GM23248 (cell line): ENCODE data around the gene GRM7. TPM values are rescaled to one million over a fixed set of nuclear protein-coding genes. Genes with fewer than 3 reads are reported as not detected.

Source experiments
- DNase-seq: peaks from one replicate; pipeline ENCODE4 v3.0.0-alpha.2; 2015
- H2AFZ ChIP-seq: fragments of 200-600 bp; sonication (generic); 2 replicates; pipeline ENCODE4 v1.6.1; 2016; ENCODE audit warnings: antibody characterized with exemption
- H3F3A ChIP-seq: fragments of 200-600 bp; sonication (generic); 2 replicates; pipeline ENCODE4 v1.6.1; 2016; ENCODE audit warnings: mild to moderate bottlenecking, antibody characterized with exemption, mixed run types; ENCODE audit not compliant: insufficient read depth
- H3K27ac ChIP-seq: fragments of 200-600 bp; sonication (generic); 2 replicates; pipeline ENCODE4 v1.5.1; 2016; ENCODE audit warnings: mild to moderate bottlenecking
- H3K27me3 ChIP-seq: fragments of 200-600 bp; sonication (generic); replicated peaks from 2 replicates; pipeline ENCODE4 v1.6.1; 2016; ENCODE audit warnings: mild to moderate bottlenecking; ENCODE audit not compliant: insufficient read depth
- H3K36me3 ChIP-seq: fragments of 200-600 bp; sonication (generic); 2 replicates; pipeline ENCODE4 v1.6.1; 2016; ENCODE audit warnings: low read depth, mild to moderate bottlenecking
- H3K4me1 ChIP-seq: fragments of 200-600 bp; sonication (generic); 2 replicates; pipeline ENCODE4 v1.6.1; 2016; ENCODE audit warnings: mild to moderate bottlenecking; ENCODE audit not compliant: insufficient read depth
- H3K4me2 ChIP-seq: fragments of 200-600 bp; sonication (generic); one replicate; pipeline ENCODE4 v1.6.1; 2016; ENCODE audit warnings: mild to moderate bottlenecking; ENCODE audit not compliant: unreplicated experiment
- H3K4me3 ChIP-seq: fragments of 200-600 bp; sonication (generic); 2 replicates; pipeline ENCODE4 v1.5.1; 2016; ENCODE audit warnings: mild to moderate bottlenecking
- H3K79me2 ChIP-seq: fragments of 200-600 bp; sonication (generic); 2 replicates; pipeline ENCODE4 v1.6.1; 2016; ENCODE audit warnings: mild to moderate bottlenecking; ENCODE audit not compliant: insufficient read depth
- H3K9ac ChIP-seq: fragments of 200-600 bp; sonication (generic); 2 replicates; pipeline ENCODE4 v1.6.1; 2016; ENCODE audit warnings: mild to moderate bottlenecking
- H3K9me2 ChIP-seq: fragments of 200-600 bp; sonication (generic); 2 replicates; pipeline ENCODE4 v1.6.1; 2016; ENCODE audit warnings: mixed run types, mild to moderate bottlenecking, moderate library complexity; ENCODE audit not compliant: insufficient read depth
- H3K9me3 ChIP-seq: fragments of 200-600 bp; sonication (generic); one replicate; pipeline ENCODE4 v1.6.1; 2017; ENCODE audit warnings: low read depth
- H4K20me1 ChIP-seq: fragments of 200-600 bp; sonication (generic); 2 replicates; pipeline ENCODE4 v1.6.0; 2016; ENCODE audit not compliant: insufficient read depth
- EZH2 ChIP-seq: fragments of 200-600 bp; sonication (generic); IDR thresholded peaks from 2 replicates; pipeline ENCODE4 v1.6.1; 2018; ENCODE audit warnings: antibody characterized with exemption, mild to moderate bottlenecking; ENCODE audit not compliant: insufficient read depth, poor library complexity, severe bottlenecking
- EZH2phosphoT487 ChIP-seq: fragments of 200-600 bp; sonication (generic); IDR thresholded peaks from 2 replicates; pipeline ENCODE4 v1.6.1; 2018; ENCODE audit warnings: antibody characterized with exemption, moderate library complexity, mild to moderate bottlenecking, low read depth; ENCODE audit not compliant: insufficient read depth
- WGBS, 2 experiments: methylation state at CpG; one replicate each; pipeline ENCODE4 v1.1.6; 2015 to 2017; ENCODE audit warnings: low lambda C conversion rate in 2 of 2, low coverage in 1 of 2; ENCODE audit errors: missing lambda C conversion rate in 2 of 2; 5-methylcytosine and 5-hydroxymethylcytosine counted together
- in situ Hi-C: fragments of 300-500 bp; cut with MboI; formaldehyde crosslinking; loops from 2 replicates; pipeline ENCODE4 v1.15.0; 2020
- polyA plus RNA-seq: library from polyadenylated mRNA; unstranded; fragments of >200 nt; fragmentation: Nextera tagmentation; extraction: Ambion mirVana; gene quantifications from 2 replicates; pipeline ENCODE4 v1.2.1, GENCODE V29; 2016
- total RNA-seq: library from RNA; depleted of rRNA; stranded (reverse); fragments of >200 nt; shearing (Covaris generic); gene quantifications from 2 replicates; pipeline ENCODE4 v1.2.3, GENCODE V29; 2014

GRM7 gene
- total and polyA plus RNA-seq, 2 experiments from 2014 or later = not detected

GRCh38 chr3:7340795-7341194, 479.9 kb downstream of the GRM7 start:
- Histone ChIP-seq H3K27ac (no peak overlapping the region), H3F3A (no peaks in the 10 kb centered on the region), H3K4me1 (no peaks in the 10 kb centered on the region), H3K9ac (no peak overlapping the region), H3K4me3 (no peak overlapping the region), H3K9me2 (no peaks in the 10 kb centered on the region), H3K36me3 (no peaks in the 10 kb centered on the region), H4K20me1 (no peaks in the 10 kb centered on the region), H2AFZ (no peak overlapping the region), H3K27me3 (no peaks in the 10 kb centered on the region), H3K9me3 (no peaks in the 10 kb centered on the region), H3K79me2 (no peaks in the 10 kb centered on the region), H3K4me2 (no peak overlapping the region)
- 14 to 19% methylated on average over 2 of the region's 2 CpGs for WGBS, 2 experiments
- in situ Hi-C loops = no loop called here
- no peak for DNase-seq
- no peak for TF ChIP-seq EZH2

DNA sequence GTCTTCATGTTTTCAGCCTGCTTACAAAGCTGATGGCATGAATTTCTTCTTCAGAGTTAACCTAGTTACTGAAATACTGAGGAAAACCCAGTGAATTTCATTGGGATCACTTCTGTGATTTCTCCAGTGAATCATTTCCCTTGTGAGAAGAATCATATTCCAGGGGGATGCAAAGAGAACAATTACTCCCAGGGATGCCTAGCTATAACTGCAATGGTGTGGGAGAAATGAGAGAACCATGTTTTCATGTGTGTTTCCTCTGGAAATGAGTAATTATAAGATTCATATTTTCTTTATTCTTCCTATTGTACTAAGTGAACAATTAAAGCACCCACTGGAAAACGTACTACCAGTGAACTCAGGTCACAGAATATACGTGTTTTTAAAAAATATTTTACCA, 485.4 kb downstream of the GRM7 start:
- WGBS, 2 experiments = 7 to 10% methylated on average over 2 of the region's 2 CpGs
- no peaks in the 10 kb centered on the region for H3K9me3 ChIP-seq
- no peak overlapping the region for H3K27ac ChIP-seq
- H3F3A ChIP-seq = no peaks in the 10 kb centered on the region
- H3K4me2 ChIP-seq = no peak overlapping the region
- TF ChIP-seq EZH2phosphoT487 (no peak), EZH2 (no peak)
- H3K4me1 ChIP-seq = no peaks in the 10 kb centered on the region
- H4K20me1 ChIP-seq = no peaks in the 10 kb centered on the region
- no peaks in the 10 kb centered on the region for H3K27me3 ChIP-seq
- H3K9ac ChIP-seq = no peak overlapping the region
- no peaks in the 10 kb centered on the region for H3K36me3 ChIP-seq
- H3K9me2 ChIP-seq = no peaks in the 10 kb centered on the region
- H3K79me2 ChIP-seq = no peaks in the 10 kb centered on the region
- no peak overlapping the region for H2AFZ ChIP-seq
- H3K4me3 ChIP-seq = no peak overlapping the region
- DNase-seq = no peak
- in situ Hi-C loops = no loop called here

DNA sequence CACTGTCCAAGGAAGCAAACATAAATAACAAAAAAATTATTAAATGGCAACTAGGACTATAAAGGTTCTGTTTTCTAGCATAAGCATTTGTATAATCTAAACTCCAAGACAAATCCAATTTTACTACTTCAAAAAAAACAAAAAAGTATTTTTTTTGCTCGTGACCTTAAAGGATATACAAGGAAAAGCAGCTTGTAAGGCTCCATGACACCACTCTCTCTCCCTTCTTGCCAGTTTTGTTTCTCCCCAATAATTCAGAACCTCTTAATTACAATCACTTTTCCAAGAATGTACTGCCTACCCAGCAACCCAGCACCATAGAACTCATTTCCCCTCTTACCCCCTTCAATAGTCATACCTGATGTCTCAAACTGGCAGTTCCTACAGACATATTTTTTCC, 496.2 kb downstream of the GRM7 start:
- DNase-seq = no peak
- Histone ChIP-seq H3K4me1 (no peaks in the 10 kb centered on the region), H3F3A (no peaks in the 10 kb centered on the region), H3K36me3 (no peaks in the 10 kb centered on the region), H4K20me1 (no peaks in the 10 kb centered on the region), H3K27ac (no peak overlapping the region), H2AFZ (no peak overlapping the region), H3K79me2 (no peaks in the 10 kb centered on the region), H3K27me3 (no peaks in the 10 kb centered on the region), H3K9ac (no peak overlapping the region), H3K9me2 (no peaks in the 10 kb centered on the region), H3K9me3 (no peaks in the 10 kb centered on the region), H3K4me2 (no peak overlapping the region), H3K4me3 (no peak overlapping the region)
- 22 to 25% methylated on average over 1 of the region's 1 CpG for WGBS, 2 experiments
- in situ Hi-C loops = no loop called here
- TF ChIP-seq EZH2 (no peak), EZH2phosphoT487 (no peak)

GRCh38 chr3:7367968-7368367, 507.1 kb downstream of the GRM7 start:
- Histone ChIP-seq H2AFZ (no peak overlapping the region), H3K4me3 (no peak overlapping the region), H3K27me3 (no peaks in the 10 kb centered on the region), H3K9me2 (no peaks in the 10 kb centered on the region), H3K36me3 (no peaks in the 10 kb centered on the region), H3K4me1 (no peaks in the 10 kb centered on the region), H3K4me2 (no peak overlapping the region), H3K79me2 (no peaks in the 10 kb centered on the region), H4K20me1 (no peaks in the 10 kb centered on the region), H3K9me3 (no peaks in the 10 kb centered on the region), H3F3A (no peaks in the 10 kb centered on the region), H3K27ac (no peak overlapping the region), H3K9ac (no peak overlapping the region)
- TF ChIP-seq EZH2phosphoT487 = no peak
- TF ChIP-seq EZH2 = no peak
- WGBS, 2 experiments = 0 to 7% methylated on average over 1 of the region's 1 CpG
- no peak for DNase-seq
- in situ Hi-C loops = no loop called here

DNA sequence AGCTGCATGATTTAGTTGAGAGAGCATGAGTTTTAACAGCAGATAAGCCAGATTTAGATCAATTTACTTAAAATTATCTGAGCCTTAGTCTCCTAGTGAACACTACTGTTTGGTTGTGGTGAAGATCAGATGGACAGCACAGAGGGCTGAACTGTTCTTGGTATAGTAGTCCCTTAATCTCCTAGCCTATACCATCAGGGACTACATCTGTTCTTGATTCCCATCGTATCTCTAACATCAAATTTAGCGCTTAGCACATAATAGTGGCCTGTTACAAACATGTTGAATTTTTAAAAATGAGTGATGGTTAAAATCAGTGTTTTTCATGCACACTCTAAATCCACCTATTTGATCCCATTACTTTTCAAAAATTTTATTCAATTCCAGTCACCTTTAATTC, 507.7 kb downstream of the GRM7 start:
- WGBS, 2 experiments = 21 to 22% methylated on average over 2 of the region's 2 CpGs
- no peaks in the 10 kb centered on the region for H3K9me3 ChIP-seq
- no peaks in the 10 kb centered on the region for H3K4me1 ChIP-seq
- DNase-seq = no peak
- in situ Hi-C loops = no loop called here
- H3K79me2 ChIP-seq = no peaks in the 10 kb centered on the region
- H3K4me3 ChIP-seq = no peak overlapping the region
- no peaks in the 10 kb centered on the region for H4K20me1 ChIP-seq
- H3K9ac ChIP-seq = no peak overlapping the region
- no peak overlapping the region for H2AFZ ChIP-seq
- H3F3A ChIP-seq = no peaks in the 10 kb centered on the region
- no peaks in the 10 kb centered on the region for H3K27me3 ChIP-seq
- H3K9me2 ChIP-seq = no peaks in the 10 kb centered on the region
- no peak overlapping the region for H3K27ac ChIP-seq
- TF ChIP-seq EZH2 = no peak
- TF ChIP-seq EZH2phosphoT487 = no peak
- H3K4me2 ChIP-seq = no peak overlapping the region
- H3K36me3 ChIP-seq = no peaks in the 10 kb centered on the region
